ENCODE results near the gene ADCK1.

ADCK1 gene, protein sequence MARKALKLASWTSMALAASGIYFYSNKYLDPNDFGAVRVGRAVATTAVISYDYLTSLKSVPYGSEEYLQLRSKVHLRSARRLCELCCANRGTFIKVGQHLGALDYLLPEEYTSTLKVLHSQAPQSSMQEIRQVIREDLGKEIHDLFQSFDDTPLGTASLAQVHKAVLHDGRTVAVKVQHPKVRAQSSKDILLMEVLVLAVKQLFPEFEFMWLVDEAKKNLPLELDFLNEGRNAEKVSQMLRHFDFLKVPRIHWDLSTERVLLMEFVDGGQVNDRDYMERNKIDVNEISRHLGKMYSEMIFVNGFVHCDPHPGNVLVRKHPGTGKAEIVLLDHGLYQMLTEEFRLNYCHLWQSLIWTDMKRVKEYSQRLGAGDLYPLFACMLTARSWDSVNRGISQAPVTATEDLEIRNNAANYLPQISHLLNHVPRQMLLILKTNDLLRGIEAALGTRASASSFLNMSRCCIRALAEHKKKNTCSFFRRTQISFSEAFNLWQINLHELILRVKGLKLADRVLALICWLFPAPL

DNA sequence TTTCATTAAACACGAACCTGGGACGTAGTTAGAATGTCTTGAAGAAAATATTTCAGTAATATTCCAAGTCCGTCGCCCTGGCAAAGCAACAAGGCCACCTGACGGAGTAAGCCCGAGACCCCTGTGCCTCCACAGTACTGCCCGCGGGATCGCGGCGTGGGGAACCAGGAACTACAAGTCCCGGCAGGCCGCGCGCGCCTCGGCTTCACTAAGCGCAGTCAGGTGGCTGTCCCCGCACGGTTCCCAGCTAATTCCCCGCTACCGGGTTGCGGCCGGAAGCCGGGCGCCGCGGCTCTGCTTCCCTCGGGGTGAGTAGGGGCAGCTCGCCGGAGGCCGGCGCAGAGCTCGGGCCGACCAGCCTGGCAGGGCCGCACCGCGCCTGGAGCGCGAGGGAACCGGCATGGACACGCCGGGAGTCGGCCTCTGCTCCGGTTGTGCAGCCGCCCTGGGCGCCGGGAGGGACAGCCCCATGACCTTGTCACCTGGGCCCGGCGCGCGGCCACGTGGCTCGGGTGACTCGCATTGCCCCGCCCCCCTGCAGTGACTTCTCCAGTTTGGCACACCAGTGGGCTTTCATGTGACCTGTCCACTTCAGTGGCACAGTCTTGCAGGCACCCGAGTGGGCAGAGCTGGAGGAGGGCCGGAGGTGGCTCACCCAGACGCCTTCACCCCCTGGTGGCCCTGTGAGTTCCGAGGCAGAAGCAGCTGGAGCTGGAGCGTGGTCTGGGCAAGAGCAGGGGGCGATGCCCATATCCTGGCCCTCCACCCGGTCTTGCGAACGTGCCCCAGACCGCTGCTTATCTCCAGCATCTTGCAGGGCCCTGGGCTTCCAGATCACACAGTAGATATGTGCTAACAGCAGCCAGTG is at the start of gene ADCK1:
Gene ADCK1, plus strand, starts transcription at position 247 of the 868 bp plus-strand sequence. CDS start 18,870 bp downstream, outside the sequence.
- H3K4me3 ChIP-seq (ENCODE audit: low read depth, low read length) = peak within 1 kb of the TSS; percentile 70
- DNase-seq (ENCODE audit: low read depth, low spot score) = no peak
- POLR2A ChIA-PET = interaction anchor here (1.0 to 1.4 kb wide), 2 partner anchors 10 to 39 kb away, joined by 3 to 4 read pairs; partner anchors contain the start of gene SNW1
- CTCF ChIA-PET = interaction anchor here (0.5 to 2.0 kb wide), 3 partner anchors 15 to 133 kb away, joined by 3 to 7 read pairs (median 4); partner anchors contain the start of gene SNW1
- TF ChIP-seq, protein P1, sequence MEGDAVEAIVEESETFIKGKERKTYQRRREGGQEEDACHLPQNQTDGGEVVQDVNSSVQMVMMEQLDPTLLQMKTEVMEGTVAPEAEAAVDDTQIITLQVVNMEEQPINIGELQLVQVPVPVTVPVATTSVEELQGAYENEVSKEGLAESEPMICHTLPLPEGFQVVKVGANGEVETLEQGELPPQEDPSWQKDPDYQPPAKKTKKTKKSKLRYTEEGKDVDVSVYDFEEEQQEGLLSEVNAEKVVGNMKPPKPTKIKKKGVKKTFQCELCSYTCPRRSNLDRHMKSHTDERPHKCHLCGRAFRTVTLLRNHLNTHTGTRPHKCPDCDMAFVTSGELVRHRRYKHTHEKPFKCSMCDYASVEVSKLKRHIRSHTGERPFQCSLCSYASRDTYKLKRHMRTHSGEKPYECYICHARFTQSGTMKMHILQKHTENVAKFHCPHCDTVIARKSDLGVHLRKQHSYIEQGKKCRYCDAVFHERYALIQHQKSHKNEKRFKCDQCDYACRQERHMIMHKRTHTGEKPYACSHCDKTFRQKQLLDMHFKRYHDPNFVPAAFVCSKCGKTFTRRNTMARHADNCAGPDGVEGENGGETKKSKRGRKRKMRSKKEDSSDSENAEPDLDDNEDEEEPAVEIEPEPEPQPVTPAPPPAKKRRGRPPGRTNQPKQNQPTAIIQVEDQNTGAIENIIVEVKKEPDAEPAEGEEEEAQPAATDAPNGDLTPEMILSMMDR (IDR thresholded peaks at IDR 0.05; ENCODE audit: insufficient read depth, low read length, missing control alignments) = peak; percentile 64

DNA sequence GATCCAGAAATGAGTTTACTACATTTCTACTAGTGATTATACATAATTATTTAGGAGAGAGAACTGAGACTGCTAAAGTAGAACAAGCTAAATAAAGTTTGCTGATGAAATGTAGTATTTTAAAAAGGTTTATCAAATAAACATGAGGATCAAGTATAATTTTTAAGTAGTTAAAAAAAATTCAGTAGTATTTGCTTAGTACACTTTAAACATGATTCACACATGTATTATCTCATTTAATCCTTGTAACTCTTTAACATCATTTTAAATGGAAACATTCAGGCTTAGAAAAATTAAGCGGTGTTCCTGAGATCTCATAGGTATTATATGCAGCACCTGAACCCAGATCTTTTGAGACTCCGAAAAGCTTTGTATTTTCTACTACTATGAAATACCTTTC is 47.6 kb upstream of the ADCK1 start:
- TF ChIP-seq, protein P1 (IDR thresholded peaks at IDR 0.05; ENCODE audit: insufficient read depth, low read length, missing control alignments) = no peak
- no peak for DNase-seq (ENCODE audit: low read depth, low spot score)
- ChIA-PET CTCF (interaction anchor here (1.7 kb wide), 1 partner anchor 12 kb away, joined by 4 read pairs; no protein-coding TSS in a partner anchor), POLR2A (no interaction called here)
- H3K4me3 ChIP-seq (ENCODE audit: low read depth, low read length) = no peak overlapping the region

DNA sequence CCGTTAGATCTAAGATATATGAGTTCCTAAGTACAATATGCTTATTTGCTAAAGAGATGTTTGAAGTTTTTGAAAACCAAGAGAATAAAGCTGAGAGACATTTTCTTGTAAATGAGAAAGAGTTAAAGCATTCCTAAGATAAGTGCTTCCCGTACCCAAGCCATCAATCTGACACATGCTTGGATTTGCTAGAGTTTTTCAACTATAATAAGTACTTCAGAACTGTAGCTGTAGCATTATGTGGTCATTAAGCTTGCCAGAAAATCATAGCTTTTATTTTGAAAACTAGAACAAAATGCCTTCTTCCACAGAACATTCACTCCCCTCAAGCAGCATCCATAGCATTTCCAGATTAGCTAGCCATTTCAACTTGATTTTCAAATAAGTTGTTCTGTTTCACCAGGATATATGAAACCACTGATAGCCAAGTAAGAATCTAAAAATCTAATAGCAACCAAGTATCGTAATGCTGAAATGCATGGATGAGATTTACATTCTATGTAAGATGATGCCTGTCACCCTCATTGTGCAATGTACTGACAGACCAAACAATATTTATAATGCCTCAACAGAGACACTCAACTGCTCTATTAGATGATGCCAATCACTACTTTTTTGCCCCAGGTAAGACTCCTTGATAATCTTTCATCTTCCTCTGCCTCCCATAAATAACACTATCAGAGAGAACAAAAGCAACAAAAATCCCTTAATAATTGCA is 47.0 kb upstream of the ADCK1 start:
- H3K4me3 ChIP-seq (ENCODE audit: low read depth, low read length) = no peak overlapping the region
- TF ChIP-seq, protein P1 (IDR thresholded peaks at IDR 0.05; ENCODE audit: insufficient read depth, low read length, missing control alignments) = no peak
- ChIA-PET POLR2A (no interaction called here), CTCF (interaction anchor here (1.7 kb wide), 1 partner anchor 13 kb away, joined by 4 read pairs; no protein-coding TSS in a partner anchor)
- DNase-seq (ENCODE audit: low read depth, low spot score) = no peak

DNA sequence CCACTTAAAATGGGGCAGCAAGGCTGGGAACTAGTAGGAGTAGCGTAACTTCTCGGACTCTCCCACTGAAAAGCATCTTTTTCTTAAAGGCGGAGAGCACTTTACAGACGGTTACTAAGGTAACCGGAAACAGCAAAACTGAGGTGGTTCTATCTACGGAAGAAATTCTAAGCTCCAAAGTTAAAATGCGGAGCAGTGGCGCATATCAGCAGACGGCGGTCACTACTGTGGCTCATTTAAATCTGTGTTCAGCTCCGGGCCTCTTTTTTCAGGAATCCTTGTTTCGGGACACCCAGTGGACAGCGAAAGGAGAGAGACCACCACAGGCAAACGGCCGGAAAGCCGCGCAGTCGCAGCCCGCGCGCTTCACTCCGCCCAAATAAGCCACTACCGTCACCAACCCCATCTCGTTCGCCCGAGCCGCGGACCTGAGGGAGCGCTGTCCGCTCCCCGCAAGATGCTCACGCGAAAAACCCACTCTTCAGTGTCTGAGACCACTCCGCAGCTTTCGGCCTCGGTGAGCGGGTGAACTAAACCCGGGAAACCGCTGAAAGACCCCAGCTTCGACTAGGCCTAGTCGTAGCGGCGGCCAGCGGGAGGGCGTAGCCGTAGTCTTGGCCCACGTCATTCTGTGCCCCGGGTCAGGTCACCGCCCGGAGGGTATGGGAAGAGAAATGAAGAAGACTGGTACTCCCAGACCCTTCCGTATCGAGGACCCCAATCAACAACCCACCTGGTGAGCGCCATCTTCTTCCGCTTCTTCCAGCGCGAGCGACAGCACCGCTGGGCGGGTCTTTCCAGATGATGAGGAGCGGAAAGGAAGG is 39.3 kb upstream of the ADCK1 start, which contains the start of gene SNW1:
Gene SNW1, minus strand, starts transcription at position 776 of the 824 bp plus-strand sequence. Its CDS starts 29 bp downstream, at position 747.
- POLR2A ChIA-PET = interaction anchor here (1.2 kb wide), 1 partner anchor 40 kb away, joined by 3 read pairs; the partner anchor contains the start of gene ADCK1
- peak within 1 kb of the TSS; percentile 97 for H3K4me3 ChIP-seq (ENCODE audit: low read depth, low read length)
- CTCF ChIA-PET = interaction anchor here (0.7 to 1.8 kb wide), 6 partner anchors 9 to 847 kb away, joined by 3 to 7 read pairs (median 3); partner anchors contain the start of gene ADCK1
- TF ChIP-seq, protein P1 (IDR thresholded peaks at IDR 0.05; ENCODE audit: insufficient read depth, low read length, missing control alignments) = no peak
- DNase-seq (ENCODE audit: low read depth, low spot score) = peak; percentile 63

Data from AG04449 (cell line).